ENCODE measurements around the gene TMEM50A. TPM values are rescaled to one million over a fixed set of nuclear protein-coding genes. Genes with fewer than 3 reads are reported as not detected.
"Not testable (repeated sequence)": the region's sequence is repeated elsewhere in the genome, so short reads cannot be mapped to it uniquely, and the experiment has no call there.

Gene TMEM50A
- total RNA-seq, 1 donor from 2014 or later, result 80.3 TPM

- no peak for DNase-seq (ENCODE audit: extremely low spot score, unreplicated experiment)
- Mint-ChIP-seq H3K4me1 (ENCODE audit: unreplicated experiment) (no peaks in the 10 kb centered on the region), H3K9me3 (no peaks in the 10 kb centered on the region), H3K4me3 (no peak overlapping the region), H3K27ac (no peak overlapping the region), H3K36me3 (peaks cover 25% of the 10 kb centered on the region), H3K27me3 (no peaks in the 10 kb centered on the region)
- no peak for TF ChIP-seq CTCF (conservative IDR thresholded peaks at IDR 0.05)
Measured at GRCh38 chr1:25355841-25356395, 17.8 kb downstream of the TMEM50A start.

- Mint-ChIP-seq H3K4me3 (no peak overlapping the region), H3K27ac (no peak overlapping the region), H3K27me3 (no peaks in the 10 kb centered on the region), H3K9me3 (no peaks in the 10 kb centered on the region), H3K4me1 (ENCODE audit: unreplicated experiment) (no peaks in the 10 kb centered on the region), H3K36me3 (peaks cover 29% of the 10 kb centered on the region)
- no peak for TF ChIP-seq CTCF (conservative IDR thresholded peaks at IDR 0.05)
- DNase-seq (ENCODE audit: extremely low spot score, unreplicated experiment), result no peak
Measured at GRCh38 chr1:25356441-25356840, 18.3 kb downstream of the TMEM50A start.

- TF ChIP-seq CTCF (conservative IDR thresholded peaks at IDR 0.05), result no peak
- H3K9me3 Mint-ChIP-seq, result no peaks in the 10 kb centered on the region
- no peaks in the 10 kb centered on the region for H3K27me3 Mint-ChIP-seq
- no peaks in the 10 kb centered on the region for H3K4me1 Mint-ChIP-seq (ENCODE audit: unreplicated experiment)
- no peak for DNase-seq (ENCODE audit: extremely low spot score, unreplicated experiment)
- no peak overlapping the region for H3K27ac Mint-ChIP-seq
- H3K4me3 Mint-ChIP-seq, result no peak overlapping the region
- peaks cover 30% of the 10 kb centered on the region for H3K36me3 Mint-ChIP-seq
Measured at GRCh38 chr1:25356848-25357247, 18.7 kb downstream of the TMEM50A start.

GRCh38 chr1:25360596-25361581, 22.8 kb downstream of the TMEM50A start:
- Mint-ChIP-seq H3K27ac (peak overlapping the region; percentile 57), H3K4me3 (no peak overlapping the region), H3K9me3 (no peaks in the 10 kb centered on the region), H3K27me3 (no peaks in the 10 kb centered on the region), H3K4me1 (ENCODE audit: unreplicated experiment) (no peaks in the 10 kb centered on the region), H3K36me3 (peaks cover 24% of the 10 kb centered on the region)
- no peak for TF ChIP-seq CTCF (conservative IDR thresholded peaks at IDR 0.05)
- no peak for DNase-seq (ENCODE audit: extremely low spot score, unreplicated experiment)

- H3K27ac Mint-ChIP-seq, result no peak overlapping the region
- no peak for TF ChIP-seq CTCF (conservative IDR thresholded peaks at IDR 0.05)
- H3K36me3 Mint-ChIP-seq, result peaks cover 18% of the 10 kb centered on the region
- H3K4me1 Mint-ChIP-seq (ENCODE audit: unreplicated experiment), result no peaks in the 10 kb centered on the region
- H3K4me3 Mint-ChIP-seq, result no peak overlapping the region
- no peaks in the 10 kb centered on the region for H3K9me3 Mint-ChIP-seq
- H3K27me3 Mint-ChIP-seq, result no peaks in the 10 kb centered on the region
- no peak for DNase-seq (ENCODE audit: extremely low spot score, unreplicated experiment)
Measured at GRCh38 chr1:25361901-25362300, 23.8 kb downstream of the TMEM50A start.

- not testable (repeated sequence) for DNase-seq (ENCODE audit: extremely low spot score, unreplicated experiment); H3K9me3 Mint-ChIP-seq; H3K4me1 Mint-ChIP-seq (ENCODE audit: unreplicated experiment); H3K27me3 Mint-ChIP-seq; H3K4me3 Mint-ChIP-seq; H3K27ac Mint-ChIP-seq
- H3K36me3 Mint-ChIP-seq, result peaks cover 18% of the 10 kb centered on the region
Measured at GRCh38 chr1:25362634-25363559, 24.8 kb downstream of the TMEM50A start.

Data from type B pancreatic cell (in vitro differentiated cells).